Keratinocyte (primary cell): ENCODE data around the gene GOT2. TPM values are rescaled to one million over a fixed set of nuclear protein-coding genes. Genes with fewer than 3 reads are reported as not detected.
A peak's percentile ranks its signal among the peaks of the same experiment; 100 is the strongest.
"Not testable (repeated sequence)": the region's sequence is repeated elsewhere in the genome, so short reads cannot be mapped to it uniquely, and the experiment has no call there.

ENCODE experiments used
- DNase-seq: peaks from one replicate; pipeline ENCODE4 v3.0.0-alpha.2; 2011; ENCODE audit warnings: low read depth, missing footprints, low spot score
- FAIRE-seq: peaks from 2 replicates; lab custom pipeline; 2011; peaks lifted over from hg19 to GRCh38; lab: Jason Lieb, UNC
- H2AFZ ChIP-seq: 2 replicates; pipeline ENCODE4 v1.6.0; 2012; ENCODE audit warnings: low read length, control low read depth, inconsistent platforms; ENCODE audit not compliant: control insufficient read depth
- H3K27ac ChIP-seq: 2 replicates; pipeline ENCODE4 v1.5.1; 2011; ENCODE audit warnings: low read length; ENCODE audit not compliant: control insufficient read depth, insufficient read depth
- H3K27me3 ChIP-seq: 3 replicates; pipeline ENCODE4 v1.6.0; 2011; ENCODE audit warnings: low read length; ENCODE audit not compliant: control insufficient read depth, insufficient read depth; ENCODE audit errors: extremely low read depth
- H3K36me3 ChIP-seq, 2 experiments: 2 replicates in 1 of 2; 3 replicates in 1 of 2; pipeline ENCODE4 v1.5.1; 2011; ENCODE audit warnings: low read length in 2 of 2, mild to moderate bottlenecking in 1 of 2; ENCODE audit not compliant: control insufficient read depth in 2 of 2, insufficient read depth in 2 of 2; ENCODE audit errors: extremely low read depth in 1 of 2
- H3K4me1 ChIP-seq: 3 replicates; pipeline ENCODE4 v1.5.1; 2011; ENCODE audit warnings: low read length; ENCODE audit not compliant: control insufficient read depth, insufficient read depth; ENCODE audit errors: extremely low read depth
- H3K4me2 ChIP-seq: 3 replicates; pipeline ENCODE4 v1.6.0; 2011; ENCODE audit warnings: low read depth, low read length; ENCODE audit not compliant: control insufficient read depth, insufficient read depth; ENCODE audit errors: extremely low read depth
- H3K4me3 ChIP-seq, 3 experiments: fragments of 200-600 bp in 1 of 3; sonication (generic) in 1 of 3; 2 replicates in 2 of 3; 3 replicates in 1 of 3; pipeline ENCODE4 v1.5.1; 2011 to 2016; ENCODE audit warnings: low read length in 3 of 3, mild to moderate bottlenecking in 3 of 3, control low read depth in 2 of 3, inconsistent platforms in 1 of 3, low read depth in 1 of 3, mixed read lengths in 1 of 3, mixed run types in 1 of 3, moderate library complexity in 1 of 3; ENCODE audit not compliant: control insufficient read depth in 2 of 3, insufficient read depth in 2 of 3; ENCODE audit errors: extremely low read depth in 1 of 3
- H3K79me2 ChIP-seq: 2 replicates; pipeline ENCODE4 v1.6.0; 2012; ENCODE audit warnings: low read length; ENCODE audit not compliant: control insufficient read depth, insufficient read depth
- H3K9ac ChIP-seq: 3 replicates; pipeline ENCODE4 v1.6.0; 2011; ENCODE audit warnings: low read length; ENCODE audit not compliant: control insufficient read depth, insufficient read depth; ENCODE audit errors: extremely low read depth
- H3K9me1 ChIP-seq: 3 replicates; pipeline ENCODE4 v1.6.0; 2011; ENCODE audit warnings: low read length; ENCODE audit not compliant: control insufficient read depth, insufficient read depth; ENCODE audit errors: extremely low read depth
- H3K9me3 ChIP-seq: 2 replicates; pipeline ENCODE4 v1.5.1; 2012; ENCODE audit warnings: low read depth, low read length; ENCODE audit not compliant: control insufficient read depth
- H4K20me1 ChIP-seq: 3 replicates; pipeline ENCODE4 v1.6.0; 2011; ENCODE audit warnings: low read length; ENCODE audit not compliant: control insufficient read depth, insufficient read depth; ENCODE audit errors: extremely low read depth
- EZH2 ChIP-seq: IDR thresholded peaks from one replicate; pipeline ENCODE4 v1.6.1; 2012; ENCODE audit warnings: inconsistent platforms, mild to moderate bottlenecking, low read length, moderate library complexity
- dilution Hi-C: fragments of 300-500 bp; cut with MboI; formaldehyde crosslinking; loops from one replicate; pipeline ENCODE4 v1.7.0; 2020; ENCODE audit warnings: low sequenced_read_pairs; ENCODE audit not compliant: extremely low pct_ligation_motif_present
- polyA plus RNA-seq, 5 experiments: library from polyadenylated mRNA; depleted of rRNA in 3 of 5; stranded (reverse) in 3 of 5; stranded (forward) in 1 of 5; unstranded in 1 of 5; fragments of >200 nt; gene quantifications; 1 replicate in 1 of 5; 2 replicates in 3 of 5; 3 replicates in 1 of 5; pipeline versions ENCODE4 v1.2.1 to v1.2.3, GENCODE V29; 2011 to 2012; ENCODE audit warnings: missing spikeins in 2 of 5, low read depth in 1 of 5, low replicate concordance in 1 of 5
- TF ChIP-seq, protein P1 (sequence below), 3 experiments: IDR thresholded peaks in 1 of 3; conservative IDR thresholded peaks in 1 of 3; optimal IDR thresholded peaks in 1 of 3; 2 replicates in 2 of 3; 3 replicates in 1 of 3; pipeline versions ENCODE3 to v1.5.1; 2011; ENCODE audit warnings: low read length in 3 of 3, mild to moderate bottlenecking in 3 of 3, moderate library complexity in 2 of 3, control low read depth in 1 of 3, inconsistent platforms in 1 of 3; ENCODE audit not compliant: insufficient read depth in 2 of 3; ENCODE audit errors: extremely low read depth in 1 of 3

Gene GOT2
- polyA plus RNA-seq, 1 donor (not counting 4 experiments of a cell fraction or from before 2014, with no cell fraction given) = 99.2 TPM

DNA sequence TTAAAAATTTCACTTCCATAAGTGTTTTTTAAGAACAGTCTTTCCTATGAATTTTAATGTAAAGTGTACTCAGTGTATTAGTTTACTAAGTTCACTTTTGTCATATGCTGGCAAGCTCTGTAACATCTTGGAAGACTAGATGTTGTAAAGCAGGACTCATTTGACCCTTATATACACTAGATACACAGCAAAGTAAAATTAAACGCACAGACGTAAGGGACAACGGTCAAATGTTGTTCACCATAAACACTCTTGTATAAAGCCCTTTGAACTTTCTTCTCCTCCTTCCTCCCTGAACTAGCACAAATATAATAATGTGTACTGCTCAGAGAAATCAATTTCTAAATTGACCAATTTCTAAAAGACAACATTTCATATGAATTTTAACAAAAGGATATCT, 7.0 kb upstream of the GOT2 start:
- no peak overlapping the region for H3K4me2 ChIP-seq
- no peak for TF ChIP-seq EZH2
- TF ChIP-seq, protein P1, sequence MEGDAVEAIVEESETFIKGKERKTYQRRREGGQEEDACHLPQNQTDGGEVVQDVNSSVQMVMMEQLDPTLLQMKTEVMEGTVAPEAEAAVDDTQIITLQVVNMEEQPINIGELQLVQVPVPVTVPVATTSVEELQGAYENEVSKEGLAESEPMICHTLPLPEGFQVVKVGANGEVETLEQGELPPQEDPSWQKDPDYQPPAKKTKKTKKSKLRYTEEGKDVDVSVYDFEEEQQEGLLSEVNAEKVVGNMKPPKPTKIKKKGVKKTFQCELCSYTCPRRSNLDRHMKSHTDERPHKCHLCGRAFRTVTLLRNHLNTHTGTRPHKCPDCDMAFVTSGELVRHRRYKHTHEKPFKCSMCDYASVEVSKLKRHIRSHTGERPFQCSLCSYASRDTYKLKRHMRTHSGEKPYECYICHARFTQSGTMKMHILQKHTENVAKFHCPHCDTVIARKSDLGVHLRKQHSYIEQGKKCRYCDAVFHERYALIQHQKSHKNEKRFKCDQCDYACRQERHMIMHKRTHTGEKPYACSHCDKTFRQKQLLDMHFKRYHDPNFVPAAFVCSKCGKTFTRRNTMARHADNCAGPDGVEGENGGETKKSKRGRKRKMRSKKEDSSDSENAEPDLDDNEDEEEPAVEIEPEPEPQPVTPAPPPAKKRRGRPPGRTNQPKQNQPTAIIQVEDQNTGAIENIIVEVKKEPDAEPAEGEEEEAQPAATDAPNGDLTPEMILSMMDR (optimal IDR thresholded peaks at IDR 0.05 in 1 of 3, IDR thresholded peaks at IDR 0.05 in 1 of 3, conservative IDR thresholded peaks at IDR 0.05 in 1 of 3; ENCODE audit: extremely low read depth in 1 of 3, insufficient read depth in 2 of 3, low read length in 3 of 3) = no peak
- no peak for DNase-seq
- no peaks in the 10 kb centered on the region for H4K20me1 ChIP-seq
- H3K9me3 ChIP-seq = no peaks in the 10 kb centered on the region
- FAIRE-seq = no peak
- dilution Hi-C loops = no loop called here
- no peaks in the 10 kb centered on the region for H3K9me1 ChIP-seq
- H3K9ac ChIP-seq = no peak overlapping the region
- no peaks in the 10 kb centered on the region for H3K27me3 ChIP-seq
- H3K27ac ChIP-seq = no peak overlapping the region
- H3K36me3 ChIP-seq = no peaks in the 10 kb centered on the region
- H3K4me3 ChIP-seq = no peak overlapping the region
- no peak overlapping the region for H2AFZ ChIP-seq
- no peaks in the 10 kb centered on the region for H3K79me2 ChIP-seq
- H3K4me1 ChIP-seq = peaks cover 9% of the 10 kb centered on the region

DNA sequence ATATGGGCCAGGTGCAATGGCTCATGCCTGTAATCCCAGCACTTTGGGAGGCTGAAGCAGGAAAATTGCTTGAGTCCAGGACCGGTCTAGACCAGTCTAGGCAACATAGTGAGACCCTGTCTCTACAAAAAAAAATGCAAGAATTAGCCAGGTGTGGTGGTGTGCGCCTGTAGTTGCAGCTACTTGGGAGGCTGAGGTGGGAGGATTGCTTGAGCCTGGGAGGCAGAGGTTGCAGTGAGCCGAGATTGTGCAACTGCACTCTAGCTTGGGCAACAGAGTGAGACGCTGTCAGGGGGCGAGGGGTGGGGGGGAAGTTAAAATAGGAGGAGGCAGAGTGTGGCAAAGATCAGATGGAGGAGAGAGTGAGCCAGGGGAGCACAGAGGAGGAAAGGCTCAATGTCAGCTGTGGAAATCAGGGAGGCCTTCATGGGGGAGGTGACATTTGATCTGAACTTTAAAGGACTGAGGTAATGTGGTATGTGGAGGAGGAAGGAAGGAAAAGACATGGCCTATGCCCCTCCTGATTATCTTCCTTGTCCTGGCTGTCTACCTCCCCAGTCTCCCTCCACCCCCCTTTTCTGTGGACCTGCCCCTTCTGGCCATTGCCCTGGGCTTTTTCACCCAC, 4.7 kb upstream of the GOT2 start:
- H3K27ac ChIP-seq = no peak overlapping the region
- FAIRE-seq = no peak

DNA sequence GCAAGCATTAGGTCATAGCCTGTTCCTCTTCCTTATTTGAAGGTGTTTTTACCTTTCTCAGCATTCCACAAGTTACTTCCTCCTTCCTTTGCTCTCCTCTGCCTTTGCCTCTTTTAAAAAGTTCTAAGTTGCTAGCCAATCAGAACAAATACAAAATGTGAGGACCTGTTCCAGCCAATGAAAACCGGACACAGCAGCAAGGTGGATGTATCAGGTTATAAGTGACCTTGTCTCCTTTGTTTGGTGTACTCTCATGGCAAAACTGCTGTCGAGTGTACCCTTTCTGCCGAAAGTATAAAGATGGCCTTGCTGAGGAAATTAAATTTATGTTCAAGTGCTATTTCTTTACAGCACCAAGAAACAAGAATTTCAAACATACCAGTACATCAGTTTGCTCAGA, 2.2 kb upstream of the GOT2 start:
- Histone ChIP-seq H3K79me2 (peaks cover 28% of the 10 kb centered on the region), H3K4me1 (peaks cover 35% of the 10 kb centered on the region), H2AFZ (peak overlapping the region; percentile 61)
- H3K9me3 ChIP-seq, DNase-seq, H4K20me1 ChIP-seq, H3K27me3 ChIP-seq, H3K27ac ChIP-seq, H3K9me1 ChIP-seq, dilution Hi-C loops, H3K9ac ChIP-seq, H3K4me2 ChIP-seq, H3K36me3 ChIP-seq, FAIRE-seq, H3K4me3 ChIP-seq: not testable (repeated sequence)

More for the DNA sequence above, 4.7 kb upstream of the GOT2 start:
- Histone ChIP-seq H3K79me2 (peaks cover 4% of the 10 kb centered on the region), H3K4me3 (no peak overlapping the region), H4K20me1 (no peaks in the 10 kb centered on the region), H3K9me1 (no peaks in the 10 kb centered on the region), H3K4me2 (no peak overlapping the region), H2AFZ (no peak overlapping the region), H3K36me3 (no peaks in the 10 kb centered on the region), H3K4me1 (peaks cover 21% of the 10 kb centered on the region), H3K27me3 (no peaks in the 10 kb centered on the region), H3K9me3 (no peaks in the 10 kb centered on the region), H3K9ac (no peak overlapping the region)
- no peak for DNase-seq
- TF ChIP-seq, protein P1 (optimal IDR thresholded peaks at IDR 0.05 in 1 of 3, IDR thresholded peaks at IDR 0.05 in 1 of 3, conservative IDR thresholded peaks at IDR 0.05 in 1 of 3; ENCODE audit: extremely low read depth in 1 of 3, insufficient read depth in 2 of 3, low read length in 3 of 3) = no peak
- no peak for TF ChIP-seq EZH2
- dilution Hi-C loops = no loop called here
